Thyroid gland (tissue), 4 donors: Measurements from ENCODE around the gene HRAS. TPM values are rescaled to one million over a fixed set of nuclear protein-coding genes. Genes with fewer than 3 reads are reported as not detected.

ENCODE experiments used
- DNase-seq, 2 donors: peaks; one replicate each; pipeline ENCODE4 v3.0.0-alpha.2; 2019
- H3K27ac ChIP-seq, 3 donors: fragments of 200-600 bp; sonication (generic); 1 replicate in 2 of 3; 2 replicates in 1 of 3; pipeline ENCODE4 v1.5.1; 2016 to 2019; ENCODE audit warnings: mild to moderate bottlenecking in 1 of 3, moderate library complexity in 1 of 3
- H3K27me3 ChIP-seq: fragments of 200-600 bp; sonication (generic); one replicate; pipeline ENCODE4 v1.5.1; 2019
- H3K36me3 ChIP-seq, 2 donors: fragments of 200-600 bp; sonication (generic); one replicate each; pipeline ENCODE4 v1.5.1; 2016 to 2019
- H3K4me1 ChIP-seq, 2 donors: fragments of 200-600 bp; sonication (generic); one replicate each; pipeline ENCODE4 v1.5.1; 2017 to 2019
- H3K4me3 ChIP-seq, 3 donors: fragments of 200-600 bp; sonication (generic); replicated peaks in 1 of 3; 1 replicate in 2 of 3; 2 replicates in 1 of 3; pipeline ENCODE4 v1.5.1; 2016; ENCODE audit warnings: mild to moderate bottlenecking in 1 of 3
- H3K9me3 ChIP-seq: fragments of 200-600 bp; sonication (generic); one replicate; pipeline ENCODE4 v1.5.1; 2017
- CTCF ChIP-seq, 6 experiments: fragments of 200-600 bp in 3 of 6; fragments of 450-650 bp in 3 of 6; sonication (generic) in 3 of 6; IDR thresholded peaks; one replicate each; pipeline ENCODE4 v1.5.1; 2016 to 2019; ENCODE audit warnings: antibody characterized with exemption in 6 of 6, mild to moderate bottlenecking in 2 of 6, inconsistent platforms in 1 of 6, moderate library complexity in 1 of 6
- POLR2A ChIP-seq, 2 donors: fragments of 450-650 bp; IDR thresholded peaks; one replicate each; pipeline ENCODE4 v1.6.1; 2017; ENCODE audit warnings: antibody characterized with exemption in 2 of 2, mild to moderate bottlenecking in 2 of 2, moderate library complexity in 1 of 2
- WGBS, 2 donors: methylation state at CpG; one replicate each; pipeline ENCODE4 v1.1.5; 2017; 5-methylcytosine and 5-hydroxymethylcytosine counted together
- intact Hi-C: fragments of 100-400 bp; cut with DNase I; formaldehyde crosslinking; loops from one replicate; pipeline ENCODE4 v1.15.1; 2023
- total RNA-seq, 4 donors: library from RNA; depleted of rRNA; stranded (reverse); fragments of >200 nt; gene quantifications; one replicate each; pipeline ENCODE4 v1.2.3, GENCODE V29; 2016

Gene HRAS
- total RNA-seq, 4 donors from 2014 or later = 16.9 to 41.3 (median 29.9) TPM

- TF ChIP-seq POLR2A (IDR thresholded peaks at IDR 0.05) (no peak), CTCF (IDR thresholded peaks at IDR 0.05) (no peak)
- Histone ChIP-seq H3K36me3 (peaks cover 13 to 17% of the 10 kb centered on the region in 2 donors), H3K27ac (no peak overlapping the region), H3K27me3 (no peaks in the 10 kb centered on the region), H3K4me1 (peaks cover 32 to 38% of the 10 kb centered on the region in 2 donors), H3K9me3 (no peaks in the 10 kb centered on the region), H3K4me3 (no peak overlapping the region)
- no peak for DNase-seq
- 84 to 88% methylated on average over 17 to 20 of the region's 20 CpGs for WGBS, 2 donors
- intact Hi-C loops = no loop called here
These were observed 44.6 kb upstream of the HRAS start for GRCh38 chr11:579830-580601.

- Histone ChIP-seq H3K4me1 (peaks cover 44 to 48% of the 10 kb centered on the region in 2 donors), H3K27me3 (no peaks in the 10 kb centered on the region), H3K36me3 (peaks cover 6 to 15% of the 10 kb centered on the region in 2 donors), H3K4me3 (peak overlapping the region in 1 of 3 donors; percentile 88), H3K9me3 (no peaks in the 10 kb centered on the region), H3K27ac (no peak overlapping the region)
- TF ChIP-seq CTCF (IDR thresholded peaks at IDR 0.05) (no peak), POLR2A (IDR thresholded peaks at IDR 0.05) (no peak)
- DNase-seq = no peak
- WGBS, 2 donors = 76 to 79% methylated on average over 15 to 19 of the region's 21 CpGs
- intact Hi-C loops = no loop called here
These were observed 43.1 kb upstream of the HRAS start for GRCh38 chr11:578276-579035.

GRCh38 chr11:577611-577894 is 42.2 kb upstream of the HRAS start:
- no peaks in the 10 kb centered on the region for H3K9me3 ChIP-seq
- H3K27me3 ChIP-seq = no peaks in the 10 kb centered on the region
- TF ChIP-seq CTCF (IDR thresholded peaks at IDR 0.05) (no peak), POLR2A (IDR thresholded peaks at IDR 0.05) (no peak)
- DNase-seq = no peak
- peaks cover 53 to 57% of the 10 kb centered on the region in 2 donors for H3K4me1 ChIP-seq
- H3K36me3 ChIP-seq = peaks cover 0 to 12% of the 10 kb centered on the region in 2 donors
- peak overlapping the region; percentile 54 to 88 (median 71) for H3K4me3 ChIP-seq
- 58 to 66% methylated on average over 6 of the region's 6 CpGs for WGBS, 2 donors
- peak overlapping the region in 1 of 3 donors; percentile 23 for H3K27ac ChIP-seq
- intact Hi-C loops = no loop called here

- DNase-seq = no peak
- peaks cover 58 to 62% of the 10 kb centered on the region in 2 donors for H3K4me1 ChIP-seq
- H3K4me3 ChIP-seq = peak overlapping the region; percentile 54 to 88 (median 71)
These were observed 41.6 kb upstream of the HRAS start for GRCh38 chr11:576811-577610.

More at GRCh38 chr11:576811-577610, 41.6 kb upstream of the HRAS start:
- intact Hi-C loops = no loop called here
- 10 to 11% methylated on average over 18 to 20 of the region's 48 CpGs for WGBS, 2 donors
- Histone ChIP-seq H3K27ac (peak overlapping the region in 1 of 3 donors; percentile 23), H3K36me3 (peaks cover 0 to 8% of the 10 kb centered on the region in 2 donors), H3K27me3 (no peaks in the 10 kb centered on the region), H3K9me3 (no peaks in the 10 kb centered on the region)
- no peak for TF ChIP-seq POLR2A (IDR thresholded peaks at IDR 0.05)
- no peak for TF ChIP-seq CTCF (IDR thresholded peaks at IDR 0.05)
